Ovary (tissue), 9 donors: ENCODE results near the gene MMP1. TPM values are rescaled to one million over a fixed set of nuclear protein-coding genes. Genes with fewer than 3 reads are reported as not detected.

Source experiments
- DNase-seq, 5 donors: peaks; one replicate each; pipeline ENCODE4 v3.0.0-alpha.2; 2019 to 2020
- H3K27ac ChIP-seq, 2 donors: fragments of 200-600 bp; one replicate each; pipeline versions ENCODE4 v1.5.1 to v1.8.0; 2019 to 2022
- H3K27me3 ChIP-seq: fragments of 200-600 bp; one replicate; pipeline ENCODE4 v1.8.0; 2022
- H3K36me3 ChIP-seq: fragments of 200-600 bp; sonication (generic); one replicate; pipeline ENCODE4 v1.5.1; 2019
- H3K4me1 ChIP-seq: one replicate; pipeline ENCODE4 v1.8.1; 2013; ENCODE audit warnings: mild to moderate bottlenecking, moderate library complexity; ENCODE audit not compliant: insufficient read depth
- H3K4me3 ChIP-seq: fragments of 200-600 bp; sonication (generic); one replicate; pipeline ENCODE4 v1.5.1; 2017
- H3K9me3 ChIP-seq, 2 donors: fragments of 200-600 bp in 1 of 2; sonication (generic) in 1 of 2; one replicate each; pipeline versions ENCODE4 v1.5.1 to v1.8.1; 2013 to 2019; ENCODE audit warnings: mild to moderate bottlenecking in 1 of 2, moderate library complexity in 1 of 2
- CTCF ChIP-seq, 3 donors: fragments of 450-650 bp in 2 of 3; fragments of 200-600 bp in 1 of 3; IDR thresholded peaks; one replicate each; pipeline versions ENCODE4 v1.5.1 to v1.8.0; 2016 to 2022; ENCODE audit warnings: antibody characterized with exemption in 3 of 3, mild to moderate bottlenecking in 1 of 3
- EP300 ChIP-seq: sonication (generic); formaldehyde crosslinking; IDR thresholded peaks from one replicate; pipeline ENCODE4 v1.6.1; 2017; ENCODE audit warnings: antibody characterized with exemption
- POLR2A ChIP-seq: fragments of 450-650 bp; IDR thresholded peaks from one replicate; pipeline ENCODE4 v1.6.1; 2017; ENCODE audit warnings: antibody characterized with exemption, mild to moderate bottlenecking, moderate library complexity
- WGBS, 3 donors: extraction: QIAGEN DNeasy Blood & Tissue Kit in 1 of 3; methylation state at CpG; one replicate each; pipeline versions ENCODE4 v1.1.5 to v1.1.7; 2013 to 2017; 5-methylcytosine and 5-hydroxymethylcytosine counted together
- intact Hi-C, 4 donors: fragments of 100-400 bp; cut with DNase I; formaldehyde crosslinking; loops; one replicate each; pipeline versions ENCODE4 v1.11.0 to v1.15.1; 2022 to 2023
- polyA plus RNA-seq, 2 donors: library from polyadenylated mRNA; stranded (reverse); fragments of 200-250 nt in 1 of 2; fragments of 350-450 nt in 1 of 2; fragmentation: Illumina TruSeq in 1 of 2; extraction: RNeasy Lipid Tissue Mini Kit (QIAGEN cat#74804) in 1 of 2; gene quantifications; one replicate each; pipeline ENCODE4 v1.2.3, GENCODE V29; 2013 to 2014
- total RNA-seq, 7 donors: library from RNA; depleted of rRNA in 2 of 7; stranded (reverse); fragments of >200 nt in 2 of 7; fragmentation: NEBNext Ultra II Directional in 3 of 7; extraction: Animal tissue kit (Norgen Biotek cat#: 25700) in 3 of 7; gene quantifications; one replicate each; pipeline versions ENCODE4 v1.1.0 to v1.2.4, GENCODE V29; 2016 to 2023
- donor health status: DM: no; HTN: no; CAD: no; lungs with moderate emphysema.
- donor health status: DM: no; HTN: no; CAD: no.
- donor health status: Bipolar disorder and iron deficiency.
- donor health status: DM: yes; HTN: yes; CAD: no.
- donor health status: DM: no; HTN: no; CAD: no.
- donor health status: DM: yes; HTN: yes; CAD: no.

The MMP1 gene
- total and polyA plus RNA-seq, 9 donors: 0.18 to 0.25 TPM; not detected in 7

GRCh38 chr11:102840018-102840417 is 42.1 kb upstream of the MMP1 start:
- Histone ChIP-seq H3K4me1 (no peaks in the 10 kb centered on the region), H3K4me3 (no peak overlapping the region), H3K27me3 (no peaks in the 10 kb centered on the region), H3K9me3 (no peaks in the 10 kb centered on the region), H3K36me3 (no peaks in the 10 kb centered on the region), H3K27ac (no peak overlapping the region)
- intact Hi-C loops: no loop called here
- DNase-seq: no peak
- 36 to 43% (median 42%) methylated on average over 5 of the region's 5 CpGs for WGBS, 3 donors
- TF ChIP-seq EP300: no peak
- TF ChIP-seq POLR2A: no peak
- TF ChIP-seq CTCF (IDR thresholded peaks at IDR 0.05): no peak

- Histone ChIP-seq H3K36me3 (no peaks in the 10 kb centered on the region), H3K9me3 (no peaks in the 10 kb centered on the region), H3K27me3 (no peaks in the 10 kb centered on the region), H3K4me3 (no peak overlapping the region), H3K27ac (no peak overlapping the region), H3K4me1 (no peaks in the 10 kb centered on the region)
- WGBS, 3 donors: 69 to 75% (median 75%) methylated on average over 2 of the region's 2 CpGs
- TF ChIP-seq CTCF (IDR thresholded peaks at IDR 0.05) (no peak), EP300 (no peak), POLR2A (no peak)
- intact Hi-C loops: no loop called here
- DNase-seq: no peak
Observed at GRCh38 chr11:102837646-102838045, 39.7 kb upstream of the MMP1 start.

GRCh38 chr11:102837156-102837555 is 39.2 kb upstream of the MMP1 start:
- Histone ChIP-seq H3K27me3 (no peaks in the 10 kb centered on the region), H3K36me3 (no peaks in the 10 kb centered on the region), H3K27ac (no peak overlapping the region), H3K9me3 (no peaks in the 10 kb centered on the region), H3K4me1 (no peaks in the 10 kb centered on the region), H3K4me3 (no peak overlapping the region)
- WGBS, 3 donors: 81 to 87% (median 86%) methylated on average over 2 of the region's 2 CpGs
- no peak for DNase-seq
- intact Hi-C loops: no loop called here
- no peak for TF ChIP-seq POLR2A
- no peak for TF ChIP-seq EP300
- no peak for TF ChIP-seq CTCF (IDR thresholded peaks at IDR 0.05)

- no peak for DNase-seq
- Histone ChIP-seq H3K9me3 (no peaks in the 10 kb centered on the region), H3K4me3 (no peak overlapping the region), H3K27me3 (no peaks in the 10 kb centered on the region), H3K4me1 (no peaks in the 10 kb centered on the region), H3K36me3 (no peaks in the 10 kb centered on the region), H3K27ac (no peak overlapping the region)
- TF ChIP-seq EP300 (no peak), CTCF (IDR thresholded peaks at IDR 0.05) (no peak), POLR2A (no peak)
- intact Hi-C loops: no loop called here
- WGBS, 3 donors: 46 to 57% (median 50%) methylated on average over 3 of the region's 3 CpGs
Observed at GRCh38 chr11:102836290-102836875, 38.4 kb upstream of the MMP1 start.
